Peyer's patch (tissue), 4 donors: ENCODE measurements around the gene IL4I1.

Experiments
- CTCF ChIP-seq, 6 experiments: fragments of 450-650 bp in 4 of 6; fragments of 200-600 bp in 2 of 6; sonication (generic) in 1 of 6; IDR thresholded peaks; one replicate each; pipeline ENCODE4 v1.5.1; 2017 to 2019; ENCODE audit warnings: antibody characterized with exemption in 6 of 6, mild to moderate bottlenecking in 3 of 6, moderate library complexity in 1 of 6
- POLR2A ChIP-seq, 2 donors: fragments of 450-650 bp; IDR thresholded peaks; one replicate each; pipeline ENCODE4 v1.5.1; 2017; ENCODE audit warnings: antibody characterized with exemption in 2 of 2, mild to moderate bottlenecking in 2 of 2, moderate library complexity in 2 of 2

GRCh38 chr19:49839713-49840112, 57.0 kb downstream of the IL4I1 start:
- TF ChIP-seq CTCF (IDR thresholded peaks at IDR 0.05) (no peak), POLR2A (IDR thresholded peaks at IDR 0.05) (no peak)
